Forelimb muscle (tissue), 1 donor: ENCODE measurements around the gene ZKSCAN8. TPM values are rescaled to one million over a fixed set of nuclear protein-coding genes. Genes with fewer than 3 reads are reported as not detected.

Experiments
- DNase-seq: peaks from one replicate; pipeline ENCODE4 v3.0.0-alpha.2; 2013; ENCODE audit warnings: low read depth
- polyA plus RNA-seq: library from polyadenylated mRNA; unstranded; fragments of 120-200 nt; gene quantifications from one replicate; pipeline ENCODE4 v1.2.1, GENCODE V29; 2013; ENCODE audit not compliant: insufficient read length

Gene ZKSCAN8
- polyA plus RNA-seq, 1 donor: 22.1 TPM

GRCh38 chr6:28206527-28206926 lies 64.8 kb downstream of the ZKSCAN8 start:
- DNase-seq: no peak

GRCh38 chr6:28206928-28207509 lies 65.3 kb downstream of the ZKSCAN8 start:
- no peak for DNase-seq

GRCh38 chr6:28207510-28208110 lies 65.9 kb downstream of the ZKSCAN8 start:
- DNase-seq: no peak

GRCh38 chr6:28208111-28208659 lies 66.5 kb downstream of the ZKSCAN8 start:
- no peak for DNase-seq

Other genes starting within 250 kb of the ZKSCAN8 start
- not detected for gene OR2B2, start 229.5 kb upstream of the ZKSCAN8 start, polyA plus RNA-seq
- not detected for gene OR2B6, start 184.6 kb upstream of the ZKSCAN8 start, polyA plus RNA-seq
- gene ZNF165, start 61.3 kb upstream of the ZKSCAN8 start, polyA plus RNA-seq: 0.34 TPM
- gene ZSCAN16, start 17.3 kb upstream of the ZKSCAN8 start, polyA plus RNA-seq: 4.0 TPM
- 28.0 TPM for gene ZSCAN9, start 83.4 kb downstream of the ZKSCAN8 start, polyA plus RNA-seq
- 5.5 TPM for gene ZKSCAN4, start 110.4 kb downstream of the ZKSCAN8 start, polyA plus RNA-seq
- 1.1 TPM for gene NKAPL, start 117.4 kb downstream of the ZKSCAN8 start, polyA plus RNA-seq
- 18.3 TPM for gene ZSCAN26, start 125.3 kb downstream of the ZKSCAN8 start, polyA plus RNA-seq
- gene PGBD1, start 139.7 kb downstream of the ZKSCAN8 start, polyA plus RNA-seq: 7.1 TPM
- 8.5 TPM for gene ZSCAN31, start 194.3 kb downstream of the ZKSCAN8 start, polyA plus RNA-seq
- 6.3 TPM for gene ZKSCAN3, start 208.1 kb downstream of the ZKSCAN8 start, polyA plus RNA-seq